Epithelial cell of esophagus (primary cell): ENCODE data around the gene PPP1R12B.
A peak's percentile ranks its signal among the peaks of the same experiment; 100 is the strongest.
"Not testable (repeated sequence)": the region's sequence is repeated elsewhere in the genome, so short reads cannot be mapped to it uniquely, and the experiment has no call there.

Experiments
- DNase-seq: peaks from one replicate; pipeline ENCODE4 v3.0.0; 2010; ENCODE audit warnings: low read depth
- H3K4me3 ChIP-seq: 2 replicates; pipeline ENCODE4 v1.5.1; 2011; ENCODE audit warnings: mild to moderate bottlenecking, low read length, control low read depth
- CTCF ChIP-seq: IDR thresholded peaks from 2 replicates; pipeline ENCODE4 v1.5.1; 2011; ENCODE audit warnings: low read depth, mild to moderate bottlenecking, low read length, control low read depth, inconsistent platforms; ENCODE audit not compliant: insufficient read depth; ENCODE audit errors: missing control alignments

Gene PPP1R12B

GRCh38 chr1:202599669-202600431 lies 251.4 kb downstream of the PPP1R12B start:
- no peak overlapping the region for H3K4me3 ChIP-seq
- DNase-seq, result peak; percentile 88
- TF ChIP-seq CTCF, result peak; percentile 89

- no peak for DNase-seq
- no peak overlapping the region for H3K4me3 ChIP-seq
- no peak for TF ChIP-seq CTCF
Observed at GRCh38 chr1:202600432-202601041, 252.0 kb downstream of the PPP1R12B start.

- no peak for DNase-seq
- no peak for TF ChIP-seq CTCF
- no peak overlapping the region for H3K4me3 ChIP-seq
Observed at GRCh38 chr1:202603435-202603834, 254.9 kb downstream of the PPP1R12B start.

GRCh38 chr1:202605515-202605914 lies 257.0 kb downstream of the PPP1R12B start:
- no peak for TF ChIP-seq CTCF
- no peak overlapping the region for H3K4me3 ChIP-seq
- DNase-seq, result no peak

GRCh38 chr1:202612036-202612435 lies 263.5 kb downstream of the PPP1R12B start:
- H3K4me3 ChIP-seq, DNase-seq: not testable (repeated sequence)

- no peak for DNase-seq
Observed at GRCh38 chr1:202613571-202613970, 265.1 kb downstream of the PPP1R12B start.

More at GRCh38 chr1:202613571-202613970, 265.1 kb downstream of the PPP1R12B start:
- H3K4me3 ChIP-seq, result no peak overlapping the region
- no peak for TF ChIP-seq CTCF
